ENCODE data around the gene TRAPPC6A. TPM values are rescaled to one million over a fixed set of nuclear protein-coding genes. Genes with fewer than 3 reads are reported as not detected.

The TRAPPC6A gene
- total RNA-seq, 1 donor from 2014 or later = 20.8 TPM

DNA sequence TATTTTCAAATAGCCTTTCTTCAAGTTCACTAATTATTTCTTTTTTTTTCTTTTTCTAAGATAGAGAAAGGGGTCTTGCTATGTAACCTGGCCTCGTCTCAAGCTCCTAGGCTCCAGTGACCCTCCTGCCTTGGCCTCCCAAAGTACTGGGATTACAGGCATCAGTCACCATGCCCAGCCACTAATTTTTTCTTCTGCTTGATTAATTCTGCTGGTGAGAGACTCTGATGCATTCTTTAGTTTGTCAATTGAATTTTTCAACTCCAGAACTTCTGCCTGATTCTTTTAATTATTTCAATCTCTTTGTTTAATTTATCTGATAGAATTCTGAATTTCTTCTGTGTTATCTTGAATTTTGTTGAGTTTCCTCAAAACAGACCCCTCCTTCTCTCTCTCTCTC is 11.9 kb upstream of the TRAPPC6A start:
- ATAC-seq (no peak), DNase-seq (ENCODE audit: low spot score) (no peak)
- intact Hi-C loops (cut with DNase I) = loop anchor here (10.0 kb wide), 1 partner anchor 145 kb away; no protein-coding TSS in a partner anchor

DNA sequence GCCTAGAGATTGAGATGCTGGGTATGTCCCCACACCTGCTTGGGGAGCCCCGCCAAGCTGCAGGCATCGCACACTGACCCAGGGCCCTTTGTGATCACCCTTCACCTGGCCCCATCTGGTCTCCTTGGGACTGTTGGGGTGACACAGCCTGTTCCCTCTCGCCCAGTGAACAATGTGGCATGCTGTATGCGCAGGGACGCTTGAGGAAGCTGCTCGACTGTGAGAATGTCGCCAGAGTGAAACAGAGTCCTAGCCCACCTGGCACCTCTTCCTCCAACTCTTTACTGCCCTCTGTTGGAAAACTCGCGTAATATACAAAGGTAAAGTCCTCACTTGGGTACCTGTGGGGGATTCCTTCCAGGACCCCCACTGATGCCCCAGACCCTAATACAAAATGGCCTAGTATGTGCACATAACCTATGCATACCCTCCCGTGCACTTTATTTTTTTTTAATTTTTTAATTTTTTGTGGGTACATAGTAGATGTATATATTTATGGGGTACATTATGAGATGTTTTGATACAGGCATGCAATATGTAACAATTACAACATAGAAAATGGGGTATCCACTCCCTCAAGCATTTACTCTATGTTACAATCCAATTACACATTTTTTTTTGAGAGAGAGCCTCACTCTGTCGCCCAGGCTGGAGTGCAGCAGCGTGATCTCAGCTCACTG is 9.5 kb upstream of the TRAPPC6A start:
- ATAC-seq (no peak), DNase-seq (ENCODE audit: low spot score) (no peak)
- intact Hi-C loops (cut with DNase I) = loop anchor here (10.0 kb wide), 1 partner anchor 147 kb away; no protein-coding TSS in a partner anchor

DNA sequence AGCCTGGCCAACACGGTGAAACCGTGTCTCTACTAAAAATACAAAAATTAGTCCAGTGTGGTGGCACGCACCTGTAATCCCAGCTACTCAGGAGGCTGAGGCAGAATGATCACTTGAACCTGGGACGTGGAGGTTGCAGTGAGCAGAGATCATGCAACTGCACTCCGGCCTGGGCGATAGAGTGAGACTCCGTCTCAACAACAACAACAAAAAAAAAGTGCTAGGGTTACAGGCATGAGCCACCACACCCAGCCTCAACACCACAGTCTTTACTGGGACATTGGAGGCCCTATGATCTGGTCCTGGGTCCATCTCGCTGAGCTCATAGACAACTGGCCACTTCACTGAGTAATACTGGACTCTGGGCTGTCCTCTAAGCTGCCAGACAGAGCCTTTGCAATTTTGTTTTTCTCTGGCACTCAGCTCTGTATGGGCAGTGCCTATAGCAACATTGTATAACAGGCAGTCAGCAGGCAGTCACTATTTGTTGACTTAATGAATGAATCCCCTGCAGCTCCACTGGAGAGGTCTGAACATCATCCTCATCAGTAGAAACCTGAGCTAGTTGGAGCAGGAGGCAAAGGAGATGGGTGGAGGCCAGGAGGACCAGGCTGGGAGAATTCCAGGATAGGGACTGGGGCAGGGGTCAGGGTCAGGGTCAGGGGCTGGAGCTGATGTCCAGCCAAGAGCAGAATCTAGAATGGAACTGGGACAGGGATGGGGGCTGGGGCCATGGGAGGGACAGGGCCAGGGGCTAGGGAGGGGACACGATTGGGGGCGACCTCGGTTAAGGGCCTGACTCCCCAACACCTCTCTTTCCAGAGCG is 8.7 kb upstream of the TRAPPC6A start:
- ATAC-seq = no peak
- intact Hi-C loops (cut with DNase I) = loop anchor here (10.0 kb wide), 1 partner anchor 148 kb away; no protein-coding TSS in a partner anchor
- no peak for DNase-seq (ENCODE audit: low spot score)

DNA sequence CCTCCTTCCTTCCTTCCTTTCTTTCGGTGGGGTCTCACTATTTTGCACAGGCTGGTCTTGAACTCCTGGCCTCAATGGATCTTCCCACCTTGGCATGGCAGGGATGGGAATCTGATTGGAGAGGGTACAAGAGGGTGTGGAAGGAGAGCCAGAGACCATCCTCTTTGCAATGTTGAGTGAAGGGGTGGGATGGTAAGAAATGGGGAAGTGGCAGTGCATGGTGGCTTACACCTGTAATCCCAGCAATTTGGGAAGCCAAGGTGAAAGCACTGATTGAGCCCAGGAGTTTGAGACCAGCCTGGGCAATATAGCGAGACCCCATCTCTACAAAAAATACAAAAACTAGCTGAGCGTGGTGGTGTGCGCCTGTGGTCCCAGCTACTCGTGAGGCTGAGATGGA is 6.1 kb upstream of the TRAPPC6A start:
- DNase-seq (ENCODE audit: low spot score) (no peak), ATAC-seq (no peak)
- intact Hi-C loops (cut with DNase I) = loop anchor here (10.0 kb wide), 1 partner anchor 151 kb away; no protein-coding TSS in a partner anchor

DNA sequence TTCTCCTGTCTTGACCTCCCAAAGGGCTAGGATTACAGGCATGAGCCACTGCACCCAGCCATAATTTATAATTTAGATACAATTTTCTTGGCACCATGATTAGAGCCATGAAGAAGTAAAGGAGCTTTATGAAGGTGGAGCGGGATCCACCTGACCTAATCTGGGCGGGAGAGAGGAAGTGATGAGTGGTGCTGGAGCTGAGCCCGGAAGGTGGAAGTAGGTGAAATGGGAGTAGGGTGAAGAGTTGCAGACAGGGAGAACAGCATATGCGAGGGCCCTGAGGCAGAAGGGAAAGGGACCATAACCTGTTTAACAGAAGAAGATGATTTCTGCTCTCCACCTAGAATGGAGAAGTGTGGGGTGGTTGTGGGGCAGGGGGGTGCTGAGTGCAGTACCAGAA is 4.7 kb upstream of the TRAPPC6A start:
- ATAC-seq (no peak), DNase-seq (ENCODE audit: low spot score) (no peak)
- intact Hi-C loops (cut with DNase I) = loop anchor here (10.0 kb wide), 1 partner anchor 152 kb away; no protein-coding TSS in a partner anchor

DNA sequence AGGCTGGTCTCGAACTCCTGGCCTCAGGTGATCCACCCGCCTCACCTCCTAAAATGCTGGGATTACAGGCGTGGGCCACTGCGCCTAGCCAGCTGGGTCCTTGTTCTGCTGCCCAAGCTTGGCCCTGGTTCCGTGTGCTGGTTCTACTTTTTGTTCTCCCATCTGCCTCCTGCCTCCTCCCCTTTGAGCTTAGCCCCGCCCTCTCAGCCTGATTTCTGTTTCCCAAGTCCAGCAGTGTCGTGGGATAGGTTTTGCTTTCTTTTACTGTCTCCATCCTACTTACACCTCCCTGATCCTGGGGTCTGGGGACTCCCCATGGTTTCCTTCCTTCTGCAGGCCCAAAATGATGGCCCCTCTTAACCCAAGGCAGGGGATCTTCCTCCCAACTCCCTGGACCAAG is 2.9 kb upstream of the TRAPPC6A start:
- DNase-seq (ENCODE audit: low spot score) = no peak
- intact Hi-C loops (cut with DNase I) = loop anchor here (10.0 kb wide), 1 partner anchor 154 kb away; no protein-coding TSS in a partner anchor
- ATAC-seq = no peak

DNA sequence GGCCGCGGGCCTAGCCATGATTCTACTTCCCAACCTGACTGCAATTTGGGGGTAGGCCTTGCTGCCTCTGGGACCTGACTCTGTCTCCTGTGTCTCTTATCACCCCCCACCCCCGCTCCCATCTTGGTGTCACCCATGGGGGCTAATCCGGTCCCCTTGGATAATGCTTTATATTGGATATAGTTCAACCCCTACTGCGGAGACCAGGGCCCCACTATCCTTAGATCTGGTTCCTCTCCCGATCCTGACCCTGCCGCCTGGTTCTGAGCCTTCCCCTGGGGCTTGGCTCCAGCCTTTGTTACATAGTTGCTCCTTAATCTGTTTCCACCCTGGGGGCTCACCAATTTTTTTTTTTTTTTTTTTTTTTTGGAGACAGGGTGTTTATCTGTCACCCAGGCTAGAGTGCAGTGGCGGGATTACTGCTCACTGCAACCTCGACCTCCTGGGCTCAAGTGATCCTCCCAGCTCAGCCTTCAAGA is 1.9 kb upstream of the TRAPPC6A start:
- intact Hi-C loops (cut with DNase I) = loop anchor here (10.0 kb wide), 1 partner anchor 155 kb away; no protein-coding TSS in a partner anchor
- no peak for ATAC-seq

DNA sequence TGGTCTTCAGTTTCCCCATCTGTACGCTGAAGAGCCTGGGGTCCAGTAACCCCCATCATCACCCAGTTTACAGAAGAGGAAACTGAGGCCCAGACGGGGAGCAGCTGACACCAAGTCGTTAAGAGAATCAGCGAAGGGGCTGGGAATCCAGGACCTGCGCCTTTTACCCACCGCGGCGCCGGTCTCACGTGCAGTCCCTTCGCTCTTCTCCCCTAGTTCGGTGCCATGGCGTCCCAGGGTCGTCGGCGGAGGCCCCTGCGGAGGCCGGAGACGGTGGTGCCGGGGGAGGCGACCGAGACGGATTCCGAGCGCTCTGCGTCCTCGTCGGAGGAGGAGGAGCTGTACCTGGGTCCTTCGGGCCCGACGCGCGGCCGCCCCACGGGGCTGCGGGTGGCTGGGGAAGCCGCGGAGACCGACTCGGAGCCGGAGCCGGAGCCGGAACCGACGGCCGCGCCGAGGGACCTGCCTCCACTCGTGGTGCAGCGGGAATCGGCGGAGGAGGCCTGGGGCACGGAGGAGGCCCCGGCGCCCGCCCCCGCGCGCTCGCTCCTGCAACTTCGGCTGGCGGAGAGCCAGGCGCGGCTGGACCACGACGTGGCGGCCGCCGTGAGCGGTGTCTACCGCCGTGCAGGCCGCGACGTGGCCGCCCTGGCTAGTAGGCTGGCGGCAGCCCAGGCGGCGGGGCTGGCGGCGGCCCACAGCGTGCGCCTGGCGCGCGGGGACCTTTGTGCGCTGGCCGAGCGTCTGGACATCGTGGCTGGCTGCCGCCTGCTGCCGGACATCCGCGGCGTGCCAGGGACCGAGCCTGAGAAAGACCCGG is 1.2 kb upstream of the TRAPPC6A start:
- intact Hi-C loops (cut with DNase I) = no loop called here
- ATAC-seq = no peak
- DNase-seq (ENCODE audit: low spot score) = no peak

More for the DNA sequence above, 1.9 kb upstream of the TRAPPC6A start:
- no peak for DNase-seq (ENCODE audit: low spot score)

DNA sequence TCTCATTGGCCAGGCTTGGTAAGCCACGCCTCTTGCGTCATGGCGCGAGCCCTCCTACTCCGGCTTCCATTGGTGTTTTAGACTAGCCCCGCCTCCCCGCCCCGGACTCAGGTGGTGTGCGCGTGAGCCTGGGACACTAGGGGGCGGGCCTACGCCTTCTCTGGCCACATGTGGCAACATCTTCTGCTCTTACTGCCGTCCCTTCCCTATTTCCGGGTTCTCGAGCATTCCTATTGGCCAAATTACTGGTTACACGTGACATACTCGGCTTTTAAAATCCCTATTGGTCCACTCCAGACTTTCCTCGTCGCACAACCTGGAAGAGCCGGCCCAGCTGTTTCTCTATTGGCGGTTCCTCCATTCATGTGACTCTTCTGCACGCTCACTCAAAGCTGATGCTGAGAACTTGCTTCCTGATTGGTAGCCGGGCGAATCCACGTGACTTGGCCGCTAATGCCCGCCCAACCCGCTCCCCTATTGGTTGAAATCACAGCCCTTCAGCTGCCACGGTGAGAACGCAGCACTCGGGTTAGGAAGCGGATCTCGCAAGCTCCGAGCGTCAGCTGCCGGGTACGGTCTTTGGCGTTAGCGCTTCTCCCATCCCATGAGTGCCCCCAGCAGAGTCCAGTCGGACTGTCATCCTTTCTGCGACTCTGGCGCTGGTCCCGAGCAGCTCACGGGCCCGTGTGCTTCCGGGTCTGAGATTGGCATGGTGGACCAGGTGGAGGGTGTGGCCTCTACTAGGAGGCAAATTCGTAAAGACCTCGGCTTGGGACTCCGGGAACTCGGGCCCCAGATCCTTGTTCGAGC is 430 bp upstream of the TRAPPC6A start, which contains the start of gene BLOC1S3:
Gene BLOC1S3 (plus strand): TSS at position 523 of the 810 bp plus-strand sequence. CDS start 513 bp downstream, outside the sequence.
- DNase-seq (ENCODE audit: low spot score) (peak; percentile 100), ATAC-seq (peak; percentile 98)
- intact Hi-C loops (cut with DNase I) = no loop called here

DNA sequence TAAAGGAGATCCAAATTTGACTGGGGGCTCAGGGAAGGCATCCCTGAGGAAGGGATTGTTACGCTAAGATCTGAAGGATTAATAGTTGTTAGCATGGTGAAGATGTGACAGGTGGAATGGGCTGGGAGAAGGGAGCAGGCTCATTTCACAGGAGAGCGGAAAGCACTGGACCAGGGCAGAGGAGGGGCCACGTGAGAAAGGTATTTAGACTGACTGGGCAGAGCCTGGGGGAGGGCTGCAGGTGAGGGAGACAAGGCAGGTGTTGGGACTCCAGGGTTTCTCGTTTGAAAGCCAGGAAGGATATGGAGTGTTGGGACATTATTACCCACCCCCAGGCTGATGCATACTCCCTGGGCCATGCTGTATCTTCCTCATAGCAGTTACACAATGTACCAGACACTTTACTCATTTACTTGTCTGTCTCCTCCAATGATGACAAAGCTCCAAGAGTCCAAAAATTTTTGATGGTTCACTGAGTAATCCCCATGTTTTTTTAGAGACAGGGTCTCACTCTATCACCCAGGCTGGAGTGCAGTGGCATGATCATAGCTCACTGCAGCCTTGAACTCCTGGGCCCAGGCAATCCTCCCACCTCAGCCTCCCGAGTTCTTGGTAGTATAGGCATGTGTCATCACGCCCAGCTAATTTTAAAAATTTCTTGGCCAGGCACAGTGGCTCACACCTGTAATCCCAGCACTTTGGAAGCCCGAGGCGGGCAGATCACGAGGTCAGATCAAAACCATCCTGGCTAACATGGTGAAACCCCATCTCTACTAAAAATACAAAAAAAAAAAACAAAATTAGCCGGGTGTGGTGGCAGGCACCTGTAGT is 2.3 kb downstream of the TRAPPC6A start:
- ATAC-seq (no peak), DNase-seq (ENCODE audit: low spot score) (no peak)
- intact Hi-C loops (cut with DNase I) = no loop called here

DNA sequence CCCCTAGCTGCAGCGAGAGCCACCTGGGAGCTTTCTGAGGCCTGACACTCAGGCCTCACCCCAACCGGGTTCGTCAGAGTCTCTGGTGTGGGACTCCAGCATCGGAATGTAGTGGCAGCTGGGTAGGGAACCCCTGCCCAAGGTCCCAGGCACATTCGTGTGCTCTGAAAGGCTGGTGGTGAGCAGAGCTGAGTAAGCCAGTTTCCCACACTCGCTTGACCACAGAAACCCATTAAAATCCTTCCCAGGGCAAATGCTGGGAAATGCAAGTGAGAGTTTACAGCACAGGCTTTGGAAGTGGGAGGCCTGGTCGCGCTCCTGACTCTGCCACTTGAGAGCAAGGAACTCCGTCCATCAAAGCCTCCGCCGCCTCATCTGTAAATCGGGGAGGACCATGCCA is 4.2 kb downstream of the TRAPPC6A start:
- ATAC-seq (no peak), DNase-seq (ENCODE audit: low spot score) (no peak)
- intact Hi-C loops (cut with DNase I) = no loop called here

DNA sequence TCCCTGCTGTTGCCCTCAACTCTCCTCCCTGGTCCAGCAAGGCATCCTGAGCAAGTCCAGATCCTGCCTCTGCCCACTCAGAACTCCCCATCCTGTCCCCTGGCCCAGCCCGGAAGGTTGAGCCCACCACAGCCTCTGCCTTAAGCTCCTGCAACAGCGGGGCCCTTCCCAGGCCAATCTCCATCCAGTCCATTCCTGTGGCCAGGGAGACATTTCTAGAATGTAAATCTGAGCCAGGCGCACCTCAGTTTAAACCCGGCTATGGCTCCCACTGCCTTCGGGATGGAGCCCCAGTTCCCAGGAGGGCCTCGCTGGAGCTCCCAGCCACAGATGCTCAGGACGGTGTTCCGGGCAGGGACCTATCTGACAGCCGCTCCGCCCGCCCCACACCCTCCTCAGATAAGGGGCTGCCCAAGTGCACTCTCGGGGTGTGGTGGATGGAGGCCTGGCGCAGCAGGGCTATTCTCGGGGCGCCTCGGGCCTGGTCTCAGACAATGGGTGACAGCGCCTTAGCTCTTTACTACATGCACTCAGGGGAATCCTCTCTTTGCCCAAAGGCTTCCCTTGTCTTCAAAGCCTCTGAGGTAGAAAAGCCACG is 5.3 kb downstream of the TRAPPC6A start:
- intact Hi-C loops (cut with DNase I) = no loop called here
- ATAC-seq (no peak), DNase-seq (ENCODE audit: low spot score) (no peak)

DNA sequence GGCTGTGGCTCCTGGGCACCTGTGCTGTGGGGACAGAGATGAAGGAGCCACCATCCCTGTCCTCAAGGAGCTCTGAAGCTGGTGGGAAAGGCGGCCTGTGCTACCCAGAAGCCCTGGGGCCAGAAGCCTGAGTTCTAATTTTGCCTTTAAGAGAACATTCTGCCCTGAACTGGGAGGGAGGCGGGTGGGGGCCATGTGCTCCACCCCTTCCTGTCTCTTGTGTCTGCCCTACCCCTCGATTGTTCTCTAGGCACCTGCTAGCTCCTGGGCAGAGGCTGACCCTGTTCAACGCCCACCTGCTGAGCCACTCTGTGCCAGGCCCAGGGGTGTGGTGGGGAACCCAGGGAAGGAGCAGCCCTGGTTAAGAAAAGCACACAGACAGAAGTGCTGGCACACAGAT is 5.9 kb downstream of the TRAPPC6A start:
- ATAC-seq (no peak), DNase-seq (ENCODE audit: low spot score) (no peak)
- intact Hi-C loops (cut with DNase I) = no loop called here

DNA sequence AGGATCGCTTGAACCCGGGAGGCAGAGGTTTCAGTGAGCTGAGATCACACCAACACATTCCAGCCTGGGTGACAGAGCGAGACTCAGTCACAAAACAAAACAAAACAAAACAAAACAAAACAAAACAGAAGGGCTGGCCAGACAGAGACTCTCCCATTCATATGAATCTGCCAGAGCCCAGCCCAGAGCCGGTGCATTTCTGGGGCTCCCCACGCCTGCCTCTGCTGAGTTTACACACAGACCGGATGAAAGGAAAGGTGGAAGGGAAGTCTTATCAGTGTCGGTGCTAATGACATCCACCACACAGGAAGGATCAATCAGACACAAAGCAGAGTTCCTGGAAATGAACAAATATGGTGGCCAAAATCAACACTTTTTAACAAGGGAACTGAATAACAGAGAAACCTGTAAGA is 6.8 kb downstream of the TRAPPC6A start:
- DNase-seq (ENCODE audit: low spot score) (no peak), ATAC-seq (no peak)
- intact Hi-C loops (cut with DNase I) = no loop called here

DNA sequence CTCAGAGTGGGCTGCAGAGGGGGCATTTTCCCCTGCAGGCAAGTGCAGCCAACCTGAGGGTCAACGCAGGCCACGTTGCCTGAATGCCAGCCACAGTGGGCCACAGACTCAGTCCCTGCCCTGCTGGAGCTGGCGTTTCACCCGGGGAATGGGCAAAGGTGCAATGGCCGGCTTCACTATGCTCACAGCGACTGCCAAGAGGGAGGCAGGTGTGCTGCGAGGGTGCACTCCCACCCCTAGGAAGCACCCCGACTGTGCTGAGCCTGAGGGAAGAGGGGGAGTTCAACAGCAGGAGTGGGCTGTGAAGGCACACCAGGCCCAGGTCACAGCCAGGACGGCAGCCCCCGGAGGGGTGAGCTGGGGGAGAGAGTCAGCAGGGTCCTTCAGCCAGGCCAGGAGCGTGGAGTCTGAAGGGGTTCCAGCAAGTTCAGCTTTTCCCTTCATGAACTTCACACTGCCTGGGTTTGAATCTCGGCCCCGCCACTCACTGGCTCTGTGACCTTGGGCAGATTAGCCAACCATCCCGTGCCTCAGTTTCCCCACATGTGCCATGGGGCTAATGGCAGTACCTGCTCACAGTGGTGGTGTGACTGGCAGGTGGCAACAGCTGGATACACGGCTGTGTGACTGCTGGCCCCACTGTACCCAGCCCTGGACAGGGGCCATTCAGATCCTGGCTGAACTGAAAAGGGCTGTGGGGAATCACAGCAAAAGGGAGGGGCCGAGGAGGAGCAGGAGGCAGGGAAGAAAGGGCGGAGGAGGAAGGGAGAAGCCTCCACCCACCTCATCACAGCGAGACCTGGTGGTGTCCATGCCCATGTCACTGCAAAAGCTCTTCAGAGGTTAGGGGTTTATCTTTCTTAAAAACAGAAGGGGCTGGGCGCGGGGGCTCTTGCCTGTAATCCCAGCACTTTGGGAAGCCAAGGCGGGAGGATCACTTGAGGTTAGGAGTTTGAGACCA is 7.6 kb downstream of the TRAPPC6A start:
- intact Hi-C loops (cut with DNase I) = no loop called here
- ATAC-seq = no peak

DNA sequence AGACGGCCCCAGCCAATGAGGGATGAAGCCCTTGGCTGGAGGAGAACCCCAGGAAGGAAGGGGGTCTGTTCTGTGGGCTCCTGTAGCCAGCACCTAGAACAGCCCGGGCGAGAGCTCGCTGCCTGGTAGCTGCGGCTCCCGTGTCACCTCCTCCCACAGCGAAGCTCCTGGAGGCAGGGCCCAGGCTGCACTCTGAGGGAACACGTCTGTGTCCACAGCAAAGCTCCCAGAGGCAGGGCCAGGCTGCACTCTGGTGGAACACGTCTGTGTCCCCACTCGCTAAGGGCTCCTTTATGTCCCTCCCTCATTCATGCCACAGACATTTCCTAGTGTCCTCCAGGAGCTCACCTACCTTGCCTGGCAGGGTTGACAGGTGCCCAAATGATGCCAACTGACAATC is 8.4 kb downstream of the TRAPPC6A start:
- no peak for DNase-seq (ENCODE audit: low spot score)
- ATAC-seq = no peak
- intact Hi-C loops (cut with DNase I) = no loop called here

More for the DNA sequence above, 7.6 kb downstream of the TRAPPC6A start:
- DNase-seq (ENCODE audit: low spot score) = no peak

Data from sciatic nerve (tissue), 2 donors.